HepG2 (cell line): ENCODE results near the gene HS3ST5. TPM values are rescaled to one million over a fixed set of nuclear protein-coding genes. Genes with fewer than 3 reads are reported as not detected.

Source experiments
- ATAC-seq: fragments of 200-7000 bp; cut with Tn5 transposase; 3 replicates; pipeline ENCODE4 v1.9.1; 2020; ENCODE audit warnings: mild to moderate bottlenecking, moderate library complexity
- BruUV-seq: library from RNA; stranded (reverse); fragments of 400-500 nt; replicated peaks from 2 replicates; lab custom pipeline; 2021; lab: Mats Ljungman, UMichigan
- CTCF ChIA-PET: fragments of 300-600 bp; formaldehyde crosslinking; extraction: SDS; loops from one replicate; lab custom pipeline; 2021; ENCODE audit warnings: low total read pairs, inconsistent platforms, low intra/inter-chr PET ratio; lab: Yijun Ruan, JAX
- POLR2A ChIA-PET: fragments of 350-600 bp; sonication (Branson Sonifier 250); formaldehyde crosslinking; loops from one replicate; lab custom pipeline; 2020; ENCODE audit warnings: antibody characterized with exemption, inconsistent platforms; lab: Yijun Ruan, JAX
- DNase-seq: peaks from one replicate; pipeline ENCODE4 v3.0.0-alpha.2; 2015; ENCODE audit warnings: low spot score
- FAIRE-seq: peaks from 3 replicates; lab custom pipeline; 2011; peaks lifted over from hg19 to GRCh38; lab: Jason Lieb, UNC
- H2AFZ ChIP-seq: one replicate; pipeline ENCODE4 v1.6.1; 2011; ENCODE audit warnings: low read length, inconsistent platforms
- H3K27ac ChIP-seq: fragments of 300-600 bp; 3 replicates; pipeline ENCODE4 v1.8.0; 2011; ENCODE audit warnings: mixed run types, mild to moderate bottlenecking, mixed read lengths, low read length, inconsistent platforms; ENCODE audit not compliant: insufficient read depth; ENCODE audit errors: extremely low read length
- H3K27me3 ChIP-seq, 2 experiments: fragments of 200-600 bp in 1 of 2; 2 replicates in 1 of 2; 3 replicates in 1 of 2; pipeline versions ENCODE4 v1.6.0 to v1.8.0; 2011; ENCODE audit warnings: low read length in 2 of 2, mild to moderate bottlenecking in 2 of 2, moderate library complexity in 2 of 2, inconsistent platforms in 1 of 2; ENCODE audit not compliant: insufficient read depth in 2 of 2, control insufficient read depth in 1 of 2
- H3K36me3 ChIP-seq, 2 experiments: fragments of 200-600 bp in 1 of 2; replicated peaks in 1 of 2; 2 replicates in 1 of 2; 3 replicates in 1 of 2; pipeline versions ENCODE4 v1.5.1 to v1.8.0; 2011; ENCODE audit warnings: low read length in 2 of 2, inconsistent platforms in 1 of 2; ENCODE audit not compliant: insufficient read depth in 2 of 2, control insufficient read depth in 1 of 2
- H3K4me1 ChIP-seq: 2 replicates; pipeline ENCODE4 v1.5.1; 2012; ENCODE audit warnings: low read length, inconsistent platforms; ENCODE audit not compliant: insufficient read depth
- H3K4me2 ChIP-seq: 2 replicates; pipeline ENCODE4 v1.6.0; 2011; ENCODE audit warnings: low read depth, low read length, inconsistent platforms
- H3K4me3 ChIP-seq, 3 experiments: fragments of 200-600 bp in 1 of 3; sonication (generic), shearing (Covaris generic) in 1 of 3; replicated peaks in 1 of 3; 2 replicates each; pipeline ENCODE4 v1.5.1; 2011 to 2016; ENCODE audit warnings: low read length in 3 of 3, inconsistent platforms in 2 of 3, low read depth in 2 of 3, mild to moderate bottlenecking in 2 of 3, control low read depth in 1 of 3, mixed read lengths in 1 of 3; ENCODE audit not compliant: insufficient read depth in 1 of 3
- H3K79me2 ChIP-seq: one replicate; pipeline ENCODE4 v1.6.1; 2011; ENCODE audit warnings: low read length, inconsistent platforms; ENCODE audit not compliant: insufficient read depth
- H3K9ac ChIP-seq: 2 replicates; pipeline ENCODE4 v1.6.0; 2011; ENCODE audit warnings: mild to moderate bottlenecking, low read depth, low read length, inconsistent platforms; ENCODE audit not compliant: insufficient read depth
- H3K9me3 ChIP-seq: 2 replicates; pipeline ENCODE4 v1.5.1; 2012; ENCODE audit warnings: mild to moderate bottlenecking, low read length
- H4K20me1 ChIP-seq: 2 replicates; pipeline ENCODE4 v1.6.0; 2011; ENCODE audit warnings: inconsistent platforms, mild to moderate bottlenecking, low read length, moderate library complexity; ENCODE audit not compliant: insufficient read depth
- ATAD3A ChIP-seq: sonication (generic); formaldehyde crosslinking; IDR thresholded peaks from 2 replicates; pipeline ENCODE4 v1.4.0; 2020; ENCODE audit warnings: missing genetic modification reagents
- BRD4 ChIP-seq: sonication (generic); formaldehyde crosslinking; IDR thresholded peaks from 2 replicates; pipeline ENCODE4 v1.4.0; 2020; ENCODE audit warnings: missing genetic modification reagents
- ETS1 ChIP-seq: sonication (generic); formaldehyde crosslinking; IDR thresholded peaks from 2 replicates; pipeline ENCODE4 v1.4.0; 2020; ENCODE audit warnings: missing genetic modification reagents
- GFI1 ChIP-seq: sonication (generic); formaldehyde crosslinking; IDR thresholded peaks from 2 replicates; pipeline ENCODE4 v1.5.0; 2020; ENCODE audit warnings: missing genetic modification reagents, mild to moderate bottlenecking, borderline replicate concordance
- MLX ChIP-seq: IDR thresholded peaks from 2 replicates; pipeline ENCODE4 v1.6.1; 2016
- MNT ChIP-seq: fragments of 450-650 bp; IDR thresholded peaks from 2 replicates; pipeline ENCODE4 v1.6.1; 2016
- RAD21 ChIP-seq: fragments of 450-650 bp; formaldehyde crosslinking; IDR thresholded peaks from 2 replicates; pipeline ENCODE4 v1.5.0; 2020; ENCODE audit warnings: mild to moderate bottlenecking
- ZFP36L2 ChIP-seq: sonication (generic); formaldehyde crosslinking; IDR thresholded peaks from 2 replicates; pipeline ENCODE4 v1.4.0; 2020; ENCODE audit warnings: missing genetic modification reagents
- ZFP82 ChIP-seq: sonication (generic); formaldehyde crosslinking; IDR thresholded peaks from 2 replicates; pipeline ENCODE4 v1.5.1; 2020; ENCODE audit warnings: mild to moderate bottlenecking, missing genetic modification reagents, borderline replicate concordance
- ZNF20 ChIP-seq: sonication (generic); formaldehyde crosslinking; IDR thresholded peaks from 2 replicates; pipeline ENCODE4 v1.4.0; 2020; ENCODE audit warnings: mild to moderate bottlenecking, moderate library complexity, missing genetic modification reagents
- ZNF672 ChIP-seq: sonication (generic); formaldehyde crosslinking; IDR thresholded peaks from 2 replicates; pipeline ENCODE4 v1.8.1; 2022; ENCODE audit warnings: missing genetic modification reagents
- WGBS: methylation state at CpG from one replicate; pipeline ENCODE4 v1.1.6; 2017; ENCODE audit warnings: low lambda C conversion rate; 5-methylcytosine and 5-hydroxymethylcytosine counted together
- in situ Hi-C: cut with HindIII; loops from 2 replicates; pipeline ENCODE4 v1.10.0; 2017; ENCODE audit warnings: low pct_unique_long_range_greater_than_20kb; ENCODE audit not compliant: extremely low pct_ligation_motif_present
- intact Hi-C: fragments of 100-400 bp; cut with micrococcal nuclease; formaldehyde crosslinking; loops from one replicate; pipeline ENCODE4 v1.10.0; 2022; ENCODE audit not compliant: unreplicated experiment
- polyA plus RNA-seq, 8 experiments: library from polyadenylated mRNA; depleted of rRNA in 3 of 8; stranded (reverse) in 7 of 8; unstranded in 1 of 8; fragments of >200 nt; fragmentation: Illumina TruSeq in 4 of 8; extraction: Trizol in 4 of 8; gene quantifications; 2 replicates each; pipeline versions ENCODE4 v1.2.1 to v1.2.3, GENCODE V29; 2011 to 2016; ENCODE audit warnings: low read depth in 4 of 8, missing spikeins in 1 of 8, mixed read lengths in 1 of 8; ENCODE audit not compliant: insufficient read depth in 1 of 8
- total RNA-seq, 5 experiments: library from RNA; depleted of rRNA; stranded (reverse); fragments of >200 nt; fragmentation: Illumina TruSeq; extraction: Trizol; gene quantifications; 2 replicates each; pipeline ENCODE4 v1.2.3, GENCODE V29; 2016; ENCODE audit warnings: low read depth in 1 of 5

Gene HS3ST5
- total and polyA plus RNA-seq, 2 of the 13 experiments (the other 11 are each of a cell fraction or from before 2014, with no cell fraction given) = 1.1 to 1.6 TPM

- TF ChIP-seq ZNF672 (CRISPR knock-in tag) (no peak), ATAD3A (CRISPR knock-in tag) (no peak), RAD21 (CRISPR knock-in tag) (no peak), ZFP36L2 (CRISPR knock-in tag) (no peak)
Measured at GRCh38 chr6:114106020-114106419, 236.8 kb downstream of the HS3ST5 start (continued).

- H3K27ac ChIP-seq = no peak overlapping the region
- no peak overlapping the region for H2AFZ ChIP-seq
- DNase-seq (no peak), FAIRE-seq (no peak), ATAC-seq (no peak)
- POLR2A ChIA-PET = no interaction called here
- H4K20me1 ChIP-seq = no peaks in the 10 kb centered on the region
- no peaks in the 10 kb centered on the region for H3K27me3 ChIP-seq
- H3K79me2 ChIP-seq = no peaks in the 10 kb centered on the region
- no peaks in the 10 kb centered on the region for H3K4me1 ChIP-seq
- in situ Hi-C loops (no loop called here), intact Hi-C loops (no loop called here)
- no peak overlapping the region for H3K4me3 ChIP-seq
- 50% methylated on average over 1 of the region's 1 CpG for WGBS
- H3K36me3 ChIP-seq = no peaks in the 10 kb centered on the region
- no peak overlapping the region for H3K9ac ChIP-seq
- no peaks in the 10 kb centered on the region for H3K9me3 ChIP-seq
- no peak overlapping the region for H3K4me2 ChIP-seq
- no TSS peak for BruUV-seq
- TF ChIP-seq MLX (CRISPR knock-in tag) (no peak), BRD4 (CRISPR knock-in tag) (no peak), ETS1 (CRISPR knock-in tag) (no peak), GFI1 (CRISPR knock-in tag) (no peak), MNT (peak; percentile 77), ZFP82 (CRISPR knock-in tag) (no peak), ZNF20 (no peak)
- CTCF ChIA-PET = no interaction called here
Measured at GRCh38 chr6:114101255-114101654, 241.6 kb downstream of the HS3ST5 start.
